Uterus (tissue), 2 donors: ENCODE data around the gene CFAP61.

Experiments
- POLR2A ChIP-seq, 2 donors: fragments of 450-650 bp; IDR thresholded peaks; one replicate each; pipeline ENCODE4 v1.6.1; 2016; ENCODE audit warnings: antibody characterized with exemption in 2 of 2, mild to moderate bottlenecking in 1 of 2, moderate library complexity in 1 of 2
- TF ChIP-seq, protein P1 (sequence below), 4 experiments: fragments of 200-600 bp in 2 of 4; fragments of 450-650 bp in 2 of 4; sonication (generic) in 2 of 4; IDR thresholded peaks; one replicate each; pipeline ENCODE4 v1.5.1; 2016 to 2019; ENCODE audit warnings: antibody characterized with exemption in 4 of 4, mild to moderate bottlenecking in 2 of 4, moderate library complexity in 1 of 4

DNA sequence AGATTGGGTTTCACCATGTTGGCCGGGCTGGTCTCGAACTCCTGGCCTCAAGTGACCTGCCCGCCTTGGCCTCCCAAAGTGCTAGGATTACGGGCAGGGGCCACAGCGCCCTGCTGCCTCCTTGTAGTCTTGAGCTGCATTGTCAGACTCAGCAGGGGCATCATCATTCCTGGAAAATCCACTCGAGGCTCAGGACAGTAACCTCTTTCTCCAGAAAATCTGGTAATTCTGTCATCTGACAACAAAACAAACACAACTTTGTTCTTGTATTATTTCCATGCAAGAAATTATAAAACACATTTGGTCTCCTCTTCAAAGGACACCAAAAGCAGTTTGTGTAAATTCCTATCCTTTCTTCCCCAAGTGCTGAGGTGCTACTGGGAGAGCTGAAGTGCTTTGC lies 178.4 kb downstream of the CFAP61 start:
- TF ChIP-seq, protein P1, sequence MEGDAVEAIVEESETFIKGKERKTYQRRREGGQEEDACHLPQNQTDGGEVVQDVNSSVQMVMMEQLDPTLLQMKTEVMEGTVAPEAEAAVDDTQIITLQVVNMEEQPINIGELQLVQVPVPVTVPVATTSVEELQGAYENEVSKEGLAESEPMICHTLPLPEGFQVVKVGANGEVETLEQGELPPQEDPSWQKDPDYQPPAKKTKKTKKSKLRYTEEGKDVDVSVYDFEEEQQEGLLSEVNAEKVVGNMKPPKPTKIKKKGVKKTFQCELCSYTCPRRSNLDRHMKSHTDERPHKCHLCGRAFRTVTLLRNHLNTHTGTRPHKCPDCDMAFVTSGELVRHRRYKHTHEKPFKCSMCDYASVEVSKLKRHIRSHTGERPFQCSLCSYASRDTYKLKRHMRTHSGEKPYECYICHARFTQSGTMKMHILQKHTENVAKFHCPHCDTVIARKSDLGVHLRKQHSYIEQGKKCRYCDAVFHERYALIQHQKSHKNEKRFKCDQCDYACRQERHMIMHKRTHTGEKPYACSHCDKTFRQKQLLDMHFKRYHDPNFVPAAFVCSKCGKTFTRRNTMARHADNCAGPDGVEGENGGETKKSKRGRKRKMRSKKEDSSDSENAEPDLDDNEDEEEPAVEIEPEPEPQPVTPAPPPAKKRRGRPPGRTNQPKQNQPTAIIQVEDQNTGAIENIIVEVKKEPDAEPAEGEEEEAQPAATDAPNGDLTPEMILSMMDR (IDR thresholded peaks at IDR 0.05): no peak
- TF ChIP-seq POLR2A (IDR thresholded peaks at IDR 0.05): no peak
